ENCODE measurements around the gene JAM3.
"Not testable (repeated sequence)": the region's sequence is repeated elsewhere in the genome, so short reads cannot be mapped to it uniquely, and the experiment has no call there.

The JAM3 gene

GRCh38 chr11:134062265-134063123 lies 6.4 kb upstream of the JAM3 start:
- no peak for FAIRE-seq

GRCh38 chr11:134063124-134063495 lies 5.8 kb upstream of the JAM3 start:
- FAIRE-seq = no peak

DNA sequence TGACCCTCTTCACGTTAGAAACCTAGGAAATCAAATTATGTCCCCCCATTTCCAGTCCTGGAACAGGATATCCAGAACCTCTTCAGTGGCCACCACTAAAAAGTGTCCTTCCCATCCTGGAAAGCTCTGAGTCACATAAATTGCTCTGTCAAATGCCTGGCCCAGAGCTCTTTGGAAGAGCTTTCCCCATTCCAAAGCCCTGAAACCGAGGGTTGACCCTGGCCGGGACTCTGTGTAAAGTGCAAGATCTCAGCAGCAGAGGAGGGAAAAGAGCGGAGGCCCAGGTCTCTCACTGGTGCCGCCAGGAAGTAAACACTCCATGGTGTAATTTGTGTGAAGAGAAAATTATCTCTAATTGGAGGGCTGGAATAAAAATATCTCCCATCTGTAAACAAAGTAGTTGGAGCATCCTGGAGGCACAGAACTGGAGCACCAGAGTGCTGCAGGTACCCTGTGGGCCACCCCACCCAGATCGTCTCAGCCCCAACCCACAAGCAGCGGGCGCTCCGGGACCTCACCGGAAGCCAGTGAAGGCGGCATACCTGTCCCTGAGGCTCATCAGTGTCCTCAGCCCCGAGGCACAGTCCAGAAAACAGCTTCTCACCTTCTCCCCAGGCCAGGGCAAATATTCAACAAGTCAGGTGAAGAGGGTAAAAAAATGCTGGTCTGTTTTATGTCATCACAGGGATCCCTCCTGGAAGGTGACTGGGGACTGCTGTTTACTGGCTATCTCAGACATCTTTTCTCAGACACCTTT lies 4.7 kb upstream of the JAM3 start:
- FAIRE-seq = no peak

DNA sequence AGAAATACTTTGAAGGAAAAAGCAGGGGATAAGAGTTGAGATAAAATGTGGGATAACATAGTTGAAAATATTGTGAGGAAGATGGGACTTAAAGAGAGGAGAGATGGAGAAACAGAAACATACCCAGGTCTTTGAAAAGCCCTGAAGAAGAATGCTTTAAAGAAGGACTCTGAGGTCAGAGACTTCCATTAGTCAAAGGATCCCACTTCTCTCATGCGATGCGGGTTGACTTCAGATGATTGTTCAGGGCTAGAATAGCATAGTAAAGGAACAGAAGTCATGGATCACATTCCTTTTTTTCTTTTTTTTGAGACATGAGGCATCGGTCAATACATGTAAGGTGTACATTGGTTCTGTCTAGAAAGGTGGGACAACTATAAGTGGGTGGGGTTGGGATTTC lies 3.5 kb upstream of the JAM3 start:
- FAIRE-seq = no peak

DNA sequence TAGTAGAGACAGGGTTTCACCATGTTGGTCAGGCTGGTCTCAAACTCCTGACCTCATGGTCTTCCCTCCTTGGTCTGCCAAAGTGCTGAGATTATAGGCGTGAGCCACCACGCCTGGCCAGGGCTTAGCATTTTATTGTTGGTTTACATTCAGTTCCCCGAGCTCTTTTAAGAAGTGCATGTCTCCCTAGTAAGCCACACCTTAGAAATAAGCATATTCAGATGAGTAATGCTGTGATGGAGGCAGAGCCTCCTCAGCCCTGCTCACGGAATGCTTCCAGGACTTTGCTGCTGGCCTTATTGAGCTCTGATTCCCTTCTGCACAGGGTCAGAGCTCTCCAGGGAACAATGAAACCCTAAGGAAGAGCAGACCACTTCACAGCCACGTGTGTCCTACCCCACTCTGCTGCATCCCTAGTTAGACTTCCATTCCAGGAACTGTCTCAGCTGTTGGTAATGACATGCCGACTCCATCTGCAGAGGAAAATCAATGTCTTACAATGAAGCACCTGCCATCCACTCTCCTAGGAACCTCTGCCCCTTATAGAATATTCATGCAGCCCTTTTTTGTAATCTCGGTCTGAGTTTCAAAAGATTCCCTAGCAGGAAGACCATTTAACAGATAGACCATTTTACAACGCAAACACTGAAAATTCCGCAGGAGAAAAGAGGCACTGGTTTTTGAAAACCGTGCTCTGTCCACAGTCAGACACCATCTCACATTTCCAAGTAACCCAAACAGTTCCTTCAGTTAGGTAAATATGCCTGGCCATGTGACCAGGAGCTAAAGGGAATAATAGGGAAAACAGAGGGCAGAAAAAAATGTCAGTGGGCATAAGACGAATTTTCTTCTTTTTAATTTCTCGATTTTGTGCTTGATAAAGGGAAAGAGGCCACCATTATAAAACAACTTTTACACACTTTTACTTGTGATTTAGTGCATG lies 1.7 kb upstream of the JAM3 start:
- FAIRE-seq = no peak

GRCh38 chr11:134069426-134070341 lies 812 bp downstream of the JAM3 start:
- FAIRE-seq = no peak

DNA sequence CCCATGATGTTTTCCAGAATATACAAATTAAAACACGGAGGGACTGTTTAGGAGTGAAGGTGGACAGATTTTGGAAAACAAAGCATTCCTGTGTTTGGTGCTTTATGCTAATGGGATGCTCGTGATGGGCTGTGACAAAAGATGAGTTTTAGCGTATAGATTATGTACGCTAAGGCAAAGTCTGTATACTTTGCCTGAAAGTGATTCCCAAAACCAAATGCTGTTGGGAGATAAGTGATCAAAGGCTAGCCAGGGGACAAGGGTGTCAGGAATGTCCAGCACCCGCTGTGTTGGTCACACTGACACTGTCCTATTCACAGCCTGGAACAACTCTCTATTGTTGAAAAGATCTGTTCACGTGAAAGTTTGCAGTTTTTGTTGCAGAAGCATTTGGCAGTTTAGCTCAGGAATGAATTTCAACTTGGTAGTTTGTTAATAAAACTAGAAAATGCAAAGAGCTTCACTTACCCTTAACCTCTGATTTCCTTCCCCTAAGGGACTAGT lies 1.5 kb downstream of the JAM3 start:
- no peak for FAIRE-seq

DNA sequence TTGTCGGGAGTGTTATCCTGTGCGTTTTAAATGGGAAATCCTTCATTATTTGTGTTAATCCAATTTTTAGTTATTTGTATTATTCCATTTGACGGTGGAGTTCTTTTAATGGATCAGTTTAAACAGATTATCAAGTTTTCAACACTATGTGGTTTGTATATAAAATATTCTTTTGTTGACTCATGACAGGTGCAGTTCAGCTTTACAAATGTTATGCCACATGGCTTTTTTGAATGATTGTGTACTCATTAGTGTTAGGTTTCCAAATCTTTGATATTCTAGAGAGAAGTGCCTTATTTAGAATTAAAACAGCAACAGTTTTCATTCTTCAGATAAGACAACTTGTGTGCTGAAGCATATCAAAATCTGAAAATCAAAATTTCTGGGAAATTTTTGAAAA lies 2.4 kb downstream of the JAM3 start:
- FAIRE-seq = no peak

- no peak for FAIRE-seq
Observed at GRCh38 chr11:134071766-134072402, 3.0 kb downstream of the JAM3 start.

- no peak for FAIRE-seq
Observed at GRCh38 chr11:134072844-134073243, 4.0 kb downstream of the JAM3 start.

- FAIRE-seq = no peak
Observed at GRCh38 chr11:134074346-134074745, 5.5 kb downstream of the JAM3 start.

- FAIRE-seq = no peak
Observed at GRCh38 chr11:134074766-134075165, 5.9 kb downstream of the JAM3 start.

DNA sequence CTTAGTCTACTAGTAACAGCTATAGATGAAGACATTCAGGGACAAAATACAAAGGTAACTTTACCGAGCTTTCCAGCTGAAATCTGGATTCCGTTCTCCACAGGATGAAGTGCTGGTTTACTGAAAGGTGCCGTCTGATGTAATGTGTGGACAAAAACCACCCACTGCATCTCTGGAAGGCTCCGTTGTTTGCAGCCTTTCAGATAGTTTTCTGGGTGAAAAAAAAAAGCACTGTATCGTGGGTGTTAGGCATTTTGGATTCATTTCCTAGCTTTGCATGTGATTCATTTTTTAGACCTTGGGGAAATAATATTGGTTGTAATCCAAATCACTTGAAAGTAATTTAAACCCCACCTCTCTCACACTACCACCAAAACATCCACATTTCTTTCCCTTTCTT lies 10.4 kb downstream of the JAM3 start:
- no peak for FAIRE-seq

GRCh38 chr11:134081258-134081657 lies 12.4 kb downstream of the JAM3 start:
- not testable (repeated sequence) for FAIRE-seq

DNA sequence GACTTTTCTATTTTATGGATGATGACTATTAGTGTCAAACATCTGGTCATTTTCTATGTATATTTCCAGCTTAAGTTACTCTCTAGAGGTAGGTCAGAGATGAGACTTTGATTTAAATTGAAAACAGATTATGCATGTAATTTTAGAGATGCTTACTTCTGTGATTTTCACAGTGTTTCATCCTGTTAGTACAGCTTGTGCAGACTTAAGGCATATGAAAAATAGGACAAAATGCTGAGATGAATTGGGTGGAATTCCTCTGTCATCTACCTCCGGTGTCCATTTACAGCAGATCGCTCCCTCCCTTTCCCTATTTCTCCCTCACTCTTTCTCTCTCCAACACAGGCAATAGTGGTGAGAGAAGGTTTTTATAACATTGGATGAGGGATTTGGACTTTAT lies 14.1 kb downstream of the JAM3 start:
- no peak for FAIRE-seq

DNA sequence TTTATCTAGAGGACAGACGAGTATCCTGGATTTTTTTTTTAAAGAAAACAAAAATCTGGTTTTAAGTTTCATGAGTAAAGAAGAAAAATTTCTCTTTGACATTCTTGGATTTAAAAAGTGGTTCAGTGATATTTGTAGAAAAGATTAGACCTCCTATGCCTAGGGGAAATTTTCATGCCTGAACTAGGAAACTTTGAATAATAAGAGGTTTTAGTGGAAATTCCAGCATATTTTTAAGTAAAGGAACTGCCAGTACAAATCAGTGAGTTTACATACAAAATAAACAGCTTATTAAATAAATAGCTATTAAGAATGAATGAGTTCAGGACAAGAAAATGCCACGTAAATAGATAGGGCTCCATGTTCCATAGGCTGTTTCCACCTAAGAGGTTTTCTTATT lies 17.5 kb downstream of the JAM3 start:
- FAIRE-seq = peak; percentile 35

- FAIRE-seq = not testable (repeated sequence)
Observed at GRCh38 chr11:134092006-134092405, 23.1 kb downstream of the JAM3 start.

DNA sequence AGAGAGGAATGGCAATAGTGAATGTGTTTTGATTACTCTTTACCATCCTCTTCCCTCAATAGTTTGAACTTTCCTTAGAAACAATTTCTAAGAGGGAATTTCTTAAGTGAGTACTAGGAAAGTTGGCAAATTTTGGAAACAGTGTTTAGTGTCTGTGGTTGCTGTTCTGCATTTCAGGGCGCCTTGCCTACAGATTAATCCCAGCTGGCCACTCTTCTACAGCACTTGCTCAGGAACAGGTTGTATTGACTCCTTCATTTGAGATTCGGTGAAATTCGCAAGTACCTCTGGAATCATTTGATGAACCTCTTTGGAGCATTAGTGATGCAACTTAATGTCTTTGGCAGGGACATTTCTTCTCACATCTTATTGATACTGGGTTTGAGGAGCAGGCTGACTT lies 28.3 kb downstream of the JAM3 start:
- FAIRE-seq = no peak

DNA sequence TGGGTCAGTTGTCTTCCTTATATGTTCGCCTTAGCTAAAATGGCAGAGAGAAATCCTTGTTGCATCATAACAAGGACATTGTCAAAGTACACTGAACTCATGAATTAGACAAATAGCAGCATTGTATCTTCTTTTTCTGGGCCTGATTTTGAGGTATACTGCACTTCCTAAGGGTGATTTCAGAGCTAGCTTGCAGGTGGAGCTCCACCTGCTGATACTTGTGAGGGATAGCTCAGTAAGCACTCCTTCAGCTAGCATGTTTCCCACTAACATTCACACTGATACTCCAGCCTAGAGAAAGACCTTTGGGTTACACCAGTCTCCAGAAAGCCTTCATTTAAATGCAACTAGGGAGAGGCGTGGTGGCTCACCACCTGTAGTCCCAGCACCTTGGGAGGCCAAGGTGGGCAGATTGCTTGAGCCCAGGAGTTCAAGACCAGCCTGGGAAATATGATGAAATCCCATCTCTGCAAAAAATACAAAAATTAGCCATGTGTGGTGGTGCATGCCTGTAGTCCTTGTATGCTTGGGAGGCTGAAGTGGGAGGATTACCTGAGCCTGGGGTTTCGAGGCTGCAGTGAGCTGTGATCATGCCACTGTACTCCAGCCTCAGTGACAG lies 29.8 kb downstream of the JAM3 start:
- no peak for FAIRE-seq

GRCh38 chr11:134100171-134100570 lies 31.3 kb downstream of the JAM3 start:
- no peak for FAIRE-seq

GRCh38 chr11:134101282-134101681 lies 32.4 kb downstream of the JAM3 start:
- no peak for FAIRE-seq
